Stimulated activated CD8-positive, alpha-beta memory T cell treated with anti-CD3 and anti-CD28 coated beads, Interleukin-4, amount 100 ng/mL, for 4 hours (primary cell): ENCODE data around the gene ODAD3.
"Not testable (repeated sequence)": the region's sequence is repeated elsewhere in the genome, so short reads cannot be mapped to it uniquely, and the experiment has no call there.

Experiments
- DNase-seq, 2 donors: peaks; one replicate each; pipeline ENCODE4 v3.0.0-alpha.2; 2020; ENCODE audit warnings: low read depth in 2 of 2, low spot score in 1 of 2

The ODAD3 gene

GRCh38 chr19:11444059-11444458 is 9.1 kb upstream of the ODAD3 start:
- no peak for DNase-seq

GRCh38 chr19:11437955-11438354 is 3.0 kb upstream of the ODAD3 start:
- DNase-seq, result no peak

GRCh38 chr19:11435833-11436313 is 952 bp upstream of the ODAD3 start:
- no peak for DNase-seq

GRCh38 chr19:11434703-11435056 is 241 bp downstream of the ODAD3 start:
- DNase-seq, result no peak

- DNase-seq, result not testable (repeated sequence)
Observed at GRCh38 chr19:11433526-11433925, 1.4 kb downstream of the ODAD3 start.

- no peak for DNase-seq
Observed at GRCh38 chr19:11426656-11427055, 8.3 kb downstream of the ODAD3 start.

- no peak for DNase-seq
Observed at GRCh38 chr19:11425719-11426457, 9.0 kb downstream of the ODAD3 start.

- DNase-seq, result no peak
Observed at GRCh38 chr19:11423791-11424181, 11.1 kb downstream of the ODAD3 start.

- no peak for DNase-seq
Observed at GRCh38 chr19:11423164-11423790, 11.6 kb downstream of the ODAD3 start.

- DNase-seq, result peak in 1 of 2 donors; percentile 37
Observed at GRCh38 chr19:11422163-11423065, 12.5 kb downstream of the ODAD3 start.

GRCh38 chr19:11421371-11422098 is 13.4 kb downstream of the ODAD3 start:
- DNase-seq, result peak in 1 of 2 donors; percentile 12

GRCh38 chr19:11420429-11421370 is 14.2 kb downstream of the ODAD3 start:
- DNase-seq, result no peak

- no peak for DNase-seq
Observed at GRCh38 chr19:11418549-11419506, 16.1 kb downstream of the ODAD3 start, which contains the start of gene RGL3. Gene RGL3, minus strand, starts transcription at chr19:11419314. Its CDS starts 36 bp downstream, at chr19:11419278.

- no peak for DNase-seq
Observed at GRCh38 chr19:11418094-11418548, 16.8 kb downstream of the ODAD3 start.

GRCh38 chr19:11416346-11417052 is 18.4 kb downstream of the ODAD3 start:
- DNase-seq, result no peak

- no peak for DNase-seq
Observed at GRCh38 chr19:11414544-11414943, 20.4 kb downstream of the ODAD3 start.

- no peak for DNase-seq
Observed at GRCh38 chr19:11410682-11411081, 24.2 kb downstream of the ODAD3 start.

- DNase-seq, result no peak
Observed at GRCh38 chr19:11408591-11408990, 26.3 kb downstream of the ODAD3 start.
